ENCODE results near the gene STARD3NL.

DNA sequence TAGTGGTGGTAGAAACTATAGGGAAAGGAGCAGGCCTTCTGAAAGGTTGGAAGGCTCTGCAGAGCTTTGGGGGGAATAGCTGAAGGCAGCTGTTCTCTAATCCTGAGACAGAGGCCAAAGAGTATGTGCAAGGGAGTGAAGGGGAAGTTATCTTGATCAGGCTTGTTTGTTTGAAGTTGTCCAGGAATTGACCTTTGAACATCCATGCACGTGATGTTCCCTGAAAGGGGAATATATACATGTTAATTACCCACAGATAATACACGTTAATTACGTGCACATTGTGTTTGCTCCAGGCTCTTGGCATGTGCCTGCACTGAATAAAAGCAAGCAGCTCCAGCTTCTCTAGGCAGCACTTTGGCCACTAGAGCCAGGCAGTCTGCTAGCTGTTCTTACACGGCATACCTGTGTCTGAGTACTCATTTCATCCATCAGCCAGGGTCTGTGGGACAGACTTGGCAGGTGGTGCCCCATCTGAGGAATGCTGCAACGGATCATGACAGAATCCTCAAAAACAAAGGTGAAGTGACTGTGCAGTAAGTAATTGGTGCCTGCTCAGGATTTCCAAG is 18.0 kb upstream of the STARD3NL start:
- TF ChIP-seq, protein P1, sequence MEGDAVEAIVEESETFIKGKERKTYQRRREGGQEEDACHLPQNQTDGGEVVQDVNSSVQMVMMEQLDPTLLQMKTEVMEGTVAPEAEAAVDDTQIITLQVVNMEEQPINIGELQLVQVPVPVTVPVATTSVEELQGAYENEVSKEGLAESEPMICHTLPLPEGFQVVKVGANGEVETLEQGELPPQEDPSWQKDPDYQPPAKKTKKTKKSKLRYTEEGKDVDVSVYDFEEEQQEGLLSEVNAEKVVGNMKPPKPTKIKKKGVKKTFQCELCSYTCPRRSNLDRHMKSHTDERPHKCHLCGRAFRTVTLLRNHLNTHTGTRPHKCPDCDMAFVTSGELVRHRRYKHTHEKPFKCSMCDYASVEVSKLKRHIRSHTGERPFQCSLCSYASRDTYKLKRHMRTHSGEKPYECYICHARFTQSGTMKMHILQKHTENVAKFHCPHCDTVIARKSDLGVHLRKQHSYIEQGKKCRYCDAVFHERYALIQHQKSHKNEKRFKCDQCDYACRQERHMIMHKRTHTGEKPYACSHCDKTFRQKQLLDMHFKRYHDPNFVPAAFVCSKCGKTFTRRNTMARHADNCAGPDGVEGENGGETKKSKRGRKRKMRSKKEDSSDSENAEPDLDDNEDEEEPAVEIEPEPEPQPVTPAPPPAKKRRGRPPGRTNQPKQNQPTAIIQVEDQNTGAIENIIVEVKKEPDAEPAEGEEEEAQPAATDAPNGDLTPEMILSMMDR (IDR thresholded peaks at IDR 0.05; ENCODE audit: borderline replicate concordance, extremely low read depth, low read length, poor library complexity, severe bottlenecking): no peak
- no peak for TF ChIP-seq EZH2 (IDR thresholded peaks at IDR 0.05; ENCODE audit: borderline replicate concordance, low read depth, low read length, severe bottlenecking)
